ENCODE measurements around the gene P2RX1. TPM values are rescaled to one million over a fixed set of nuclear protein-coding genes. Genes with fewer than 3 reads are reported as not detected.
A peak's percentile ranks its signal among the peaks of the same experiment; 100 is the strongest.

P2RX1 gene
- polyA plus RNA-seq, 1 donor from 2014 or later, result 2.4 TPM

DNA sequence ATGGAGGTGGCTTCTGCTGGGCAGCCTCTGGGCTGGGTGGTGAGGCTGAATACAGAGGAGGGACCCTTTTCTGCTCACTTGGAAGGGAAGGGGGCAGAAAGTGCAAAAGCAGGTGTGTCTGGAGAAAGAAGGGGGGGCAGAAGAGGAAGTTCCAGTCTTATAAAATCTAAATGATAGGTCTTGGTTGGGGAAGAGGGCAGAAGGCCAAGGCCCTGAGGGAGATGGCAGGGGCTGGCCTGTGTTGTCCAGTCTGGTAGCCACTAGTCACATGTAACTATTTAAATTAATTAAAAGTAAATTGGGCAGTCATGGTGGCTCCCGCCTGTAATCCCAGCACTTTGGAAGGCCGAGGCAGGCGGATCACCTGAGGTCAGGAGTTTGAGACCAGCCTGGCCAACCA is 20.9 kb downstream of the P2RX1 start:
- Mint-ChIP-seq H3K4me1 (peaks cover 8 to 21% (median 15%) of the 10 kb centered on the region in 3 donors), H3K4me3 (peak overlapping the region in 2 of 4 donors; percentile 22 to 87), H3K27ac (peak overlapping the region in 1 of 3 donors; percentile 80), H3K9me3 (no peaks in the 10 kb centered on the region), H3K36me3 (no peaks in the 10 kb centered on the region), H3K27me3 (no peaks in the 10 kb centered on the region)

DNA sequence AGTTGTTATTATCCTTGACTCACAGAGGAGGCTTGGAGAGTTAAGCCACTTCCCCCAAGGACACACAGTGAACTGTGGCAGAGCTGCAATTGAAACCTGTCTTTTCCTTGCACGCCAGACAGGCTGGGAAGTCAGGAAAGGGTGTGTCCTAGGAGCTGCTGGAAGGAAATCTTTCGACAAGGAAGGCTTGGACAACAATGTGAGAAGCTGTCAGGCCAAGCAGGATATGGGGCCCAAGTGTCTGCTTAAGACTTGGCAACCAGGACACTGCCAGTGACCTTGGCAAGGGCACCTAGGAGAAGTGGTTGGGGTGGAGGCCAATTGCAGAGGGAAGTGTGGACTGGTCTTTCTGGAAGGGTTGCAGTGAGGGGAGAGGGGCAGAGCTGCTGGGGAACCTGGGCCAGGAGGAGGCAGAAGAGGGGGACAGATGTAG is 21.3 kb downstream of the P2RX1 start:
- Mint-ChIP-seq H3K27me3 (no peaks in the 10 kb centered on the region), H3K36me3 (no peaks in the 10 kb centered on the region), H3K4me1 (peaks cover 8 to 22% (median 17%) of the 10 kb centered on the region in 3 donors), H3K4me3 (peak overlapping the region in 1 of 4 donors; percentile 87), H3K27ac (peak overlapping the region in 1 of 3 donors; percentile 80), H3K9me3 (no peaks in the 10 kb centered on the region)

DNA sequence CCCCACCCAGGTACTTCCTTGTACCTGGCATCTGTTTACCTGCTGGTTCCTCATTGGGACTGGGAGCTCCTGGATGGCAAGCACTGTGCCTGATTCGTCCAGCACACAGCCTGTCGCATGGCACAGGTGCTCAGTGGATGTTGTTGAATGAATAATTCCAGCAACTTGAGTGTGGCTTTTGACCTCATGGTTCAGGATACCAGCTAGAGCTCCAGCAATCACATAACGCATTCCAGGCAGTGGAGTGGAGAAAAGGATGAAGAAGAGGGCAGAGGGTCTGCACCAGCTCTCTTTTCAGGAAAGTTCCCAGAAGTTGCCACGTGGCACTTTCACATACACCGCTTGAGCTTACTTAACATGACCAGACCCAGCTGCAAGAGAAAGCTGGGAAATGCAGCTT is 22.1 kb downstream of the P2RX1 start:
- Mint-ChIP-seq H3K4me3 (peak overlapping the region; percentile 82 to 95 (median 90)), H3K4me1 (peaks cover 8 to 22% (median 17%) of the 10 kb centered on the region in 3 donors), H3K36me3 (no peaks in the 10 kb centered on the region), H3K27me3 (no peaks in the 10 kb centered on the region), H3K27ac (peak overlapping the region in 1 of 3 donors; percentile 80), H3K9me3 (no peaks in the 10 kb centered on the region)

DNA sequence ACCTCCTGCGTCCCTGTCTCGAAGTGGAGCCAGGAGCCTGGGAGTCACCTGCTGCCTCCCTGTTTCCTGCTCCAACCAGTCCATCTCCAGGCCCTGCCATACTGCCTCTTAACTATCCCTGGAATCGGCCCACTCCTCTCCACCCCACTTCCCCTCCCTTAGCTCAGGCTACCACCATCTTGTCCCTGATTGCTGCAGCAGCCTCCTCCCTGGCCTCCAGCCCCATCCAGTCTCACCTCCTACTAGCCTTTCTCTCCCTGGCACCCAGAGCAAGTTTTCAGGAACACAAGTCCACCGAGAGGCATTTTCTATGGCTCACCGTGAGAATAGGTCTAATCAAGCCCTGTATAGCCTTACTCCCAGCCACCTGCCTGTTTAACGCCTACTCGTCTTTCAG is 22.5 kb downstream of the P2RX1 start:
- Mint-ChIP-seq H3K27me3 (no peaks in the 10 kb centered on the region), H3K4me3 (peak overlapping the region; percentile 82 to 95 (median 90)), H3K27ac (peak overlapping the region; percentile 39 to 80 (median 39)), H3K9me3 (no peaks in the 10 kb centered on the region), H3K36me3 (no peaks in the 10 kb centered on the region), H3K4me1 (peaks cover 8 to 22% (median 17%) of the 10 kb centered on the region in 3 donors)

DNA sequence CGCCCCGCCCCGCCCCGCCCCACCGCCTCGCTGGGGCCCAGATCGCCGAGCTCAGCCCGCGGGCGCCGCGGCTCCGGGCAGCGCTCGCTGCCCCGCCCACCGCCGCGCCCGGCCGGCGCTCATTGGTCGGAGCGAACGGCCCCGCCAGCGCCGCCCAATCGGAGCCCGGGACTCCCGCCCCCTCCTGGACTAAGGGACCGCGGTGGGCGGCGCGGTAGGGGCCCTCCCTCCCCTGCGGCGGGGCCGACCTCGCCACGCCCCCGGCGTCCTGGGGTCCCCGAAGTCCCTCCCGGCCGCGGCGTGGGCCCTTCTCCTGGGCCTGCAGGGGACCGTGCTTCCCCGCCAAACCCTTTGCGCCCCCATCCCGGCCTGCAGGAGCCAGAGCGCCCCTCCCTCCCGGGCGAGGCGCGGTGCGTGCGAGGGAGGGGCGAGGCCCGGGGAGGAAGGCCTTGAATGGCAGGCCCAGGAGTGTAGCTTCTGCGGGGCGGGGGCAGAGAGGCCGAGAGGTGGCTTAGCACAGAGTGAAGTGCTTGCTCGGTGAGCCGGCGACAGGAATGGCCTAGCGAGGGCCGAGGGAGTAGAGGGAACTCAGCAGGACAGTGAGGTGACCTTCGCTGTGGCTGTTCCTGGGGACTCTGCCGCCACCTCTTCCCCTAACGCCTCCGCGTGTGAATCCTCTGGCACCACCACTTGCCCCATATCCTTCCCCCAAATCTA is 23.1 kb downstream of the P2RX1 start, which contains the start of gene CAMKK1:
Gene CAMKK1 (minus strand): TSS at position 51 of the 717 bp plus-strand sequence. CDS start 7,366 bp downstream, outside the sequence.
- Mint-ChIP-seq H3K9me3 (no peaks in the 10 kb centered on the region), H3K27me3 (no peaks in the 10 kb centered on the region), H3K4me3 (peak within 1 kb of the TSS; percentile 82 to 95 (median 90)), H3K27ac (peak within 1 kb of the TSS; percentile 39 to 87 (median 80)), H3K36me3 (no peaks in the 10 kb centered on the region), H3K4me1 (peaks cover 8 to 22% (median 17%) of the 10 kb centered on the region in 3 donors)

DNA sequence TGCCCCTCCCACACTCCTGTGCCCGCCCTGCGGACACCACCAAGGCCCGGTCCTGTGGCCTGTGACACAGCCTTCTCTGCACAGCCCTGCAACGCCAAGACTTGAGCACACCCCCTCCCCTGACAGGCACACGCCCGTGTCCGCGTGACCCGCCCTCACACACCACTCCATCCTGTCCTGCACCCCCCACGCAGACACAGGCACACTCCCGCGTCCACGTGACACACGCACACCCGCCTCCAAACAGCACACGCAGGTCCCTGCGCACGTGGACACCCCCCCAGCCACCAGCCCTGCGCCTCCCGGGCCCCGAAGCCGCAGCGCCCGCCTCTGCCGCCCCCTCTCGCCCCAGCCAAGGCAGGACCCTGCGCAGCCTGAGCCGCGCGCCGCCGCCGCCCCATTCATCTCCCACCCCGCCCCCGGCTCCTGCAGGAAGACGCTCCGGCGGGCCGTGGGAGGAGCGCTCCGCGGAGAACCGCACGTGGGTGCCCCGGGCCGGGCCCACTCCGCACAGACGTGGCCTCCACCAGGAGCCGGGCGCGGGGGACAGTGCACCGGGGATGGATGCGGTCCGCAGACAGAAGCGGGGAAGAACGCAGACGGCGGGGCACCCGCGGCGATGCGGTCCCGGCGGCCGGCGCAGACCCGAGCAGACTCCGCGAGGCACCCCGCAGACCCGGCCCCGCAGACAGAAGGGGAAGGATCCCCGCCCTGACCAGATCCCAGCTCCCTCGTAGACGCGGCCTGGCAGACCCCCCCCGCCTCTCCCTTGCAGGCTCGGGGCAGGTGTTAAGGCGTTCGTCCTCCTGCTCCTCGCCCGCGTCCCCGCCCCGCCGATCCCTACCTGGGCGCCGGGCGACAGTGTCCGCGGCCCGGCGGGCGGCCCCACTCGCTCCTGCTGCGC is 23.9 kb downstream of the P2RX1 start:
- no peaks in the 10 kb centered on the region for H3K9me3 Mint-ChIP-seq
- H3K27ac Mint-ChIP-seq, result peak overlapping the region in 2 of 3 donors; percentile 46 to 66
- H3K27me3 Mint-ChIP-seq, result no peaks in the 10 kb centered on the region
- H3K4me3 Mint-ChIP-seq, result peak overlapping the region; percentile 73 to 95 (median 86)
- H3K36me3 Mint-ChIP-seq, result no peaks in the 10 kb centered on the region
- H3K4me1 Mint-ChIP-seq, result peaks cover 8 to 24% (median 19%) of the 10 kb centered on the region in 3 donors

DNA sequence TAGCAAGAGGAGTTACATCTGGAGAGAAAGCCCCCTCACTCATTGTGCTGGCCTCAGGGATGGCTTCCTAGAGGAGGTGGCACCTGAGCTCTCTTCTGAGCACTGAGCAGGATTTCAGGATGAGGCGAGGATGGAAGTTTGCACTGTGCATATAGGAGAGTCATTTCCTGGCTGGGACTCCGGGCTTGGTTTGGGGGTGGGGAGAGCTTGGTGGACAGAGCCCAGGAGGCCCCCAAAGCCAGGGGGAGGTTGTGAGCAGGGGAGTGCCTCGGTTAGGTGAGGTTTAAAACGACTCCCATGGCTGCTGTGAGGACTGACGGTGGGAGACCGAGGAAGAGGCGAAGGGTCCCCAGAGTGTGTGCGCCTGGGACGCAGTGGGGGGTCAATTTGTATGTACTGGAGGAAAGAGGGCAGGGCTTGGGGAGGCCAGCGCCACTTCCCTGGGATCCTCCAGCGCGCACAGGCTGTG is 24.6 kb downstream of the P2RX1 start:
- Mint-ChIP-seq H3K9me3 (no peaks in the 10 kb centered on the region), H3K27me3 (no peaks in the 10 kb centered on the region), H3K27ac (peak overlapping the region in 2 of 3 donors; percentile 46 to 66), H3K36me3 (no peaks in the 10 kb centered on the region), H3K4me1 (peaks cover 12 to 31% (median 26%) of the 10 kb centered on the region in 3 donors), H3K4me3 (peak overlapping the region; percentile 73 to 95 (median 86))

DNA sequence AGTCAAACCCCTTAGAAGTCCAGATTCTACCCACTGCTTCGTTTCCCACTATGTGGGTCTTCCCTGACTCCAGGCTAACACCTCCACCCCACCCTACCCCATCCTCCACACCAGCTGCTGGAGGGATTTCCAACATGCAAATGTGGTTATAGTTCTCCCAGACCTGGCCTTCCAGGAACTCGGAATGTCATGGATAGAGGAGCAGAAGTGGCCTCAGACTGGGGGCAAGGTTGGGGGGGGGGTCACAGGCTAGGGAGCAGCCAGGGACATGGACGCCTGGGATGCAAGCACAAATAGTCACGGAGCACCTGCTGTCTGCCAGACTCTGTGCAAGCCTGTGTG is 25.4 kb downstream of the P2RX1 start:
- H3K36me3 Mint-ChIP-seq, result no peaks in the 10 kb centered on the region
- no peaks in the 10 kb centered on the region for H3K9me3 Mint-ChIP-seq
- peak overlapping the region in 3 of 4 donors; percentile 58 to 91 (median 73) for H3K4me3 Mint-ChIP-seq
- no peaks in the 10 kb centered on the region for H3K27me3 Mint-ChIP-seq
- H3K4me1 Mint-ChIP-seq, result peaks cover 14 to 31% (median 31%) of the 10 kb centered on the region in 3 donors
- H3K27ac Mint-ChIP-seq, result peak overlapping the region in 2 of 3 donors; percentile 57 to 66

DNA sequence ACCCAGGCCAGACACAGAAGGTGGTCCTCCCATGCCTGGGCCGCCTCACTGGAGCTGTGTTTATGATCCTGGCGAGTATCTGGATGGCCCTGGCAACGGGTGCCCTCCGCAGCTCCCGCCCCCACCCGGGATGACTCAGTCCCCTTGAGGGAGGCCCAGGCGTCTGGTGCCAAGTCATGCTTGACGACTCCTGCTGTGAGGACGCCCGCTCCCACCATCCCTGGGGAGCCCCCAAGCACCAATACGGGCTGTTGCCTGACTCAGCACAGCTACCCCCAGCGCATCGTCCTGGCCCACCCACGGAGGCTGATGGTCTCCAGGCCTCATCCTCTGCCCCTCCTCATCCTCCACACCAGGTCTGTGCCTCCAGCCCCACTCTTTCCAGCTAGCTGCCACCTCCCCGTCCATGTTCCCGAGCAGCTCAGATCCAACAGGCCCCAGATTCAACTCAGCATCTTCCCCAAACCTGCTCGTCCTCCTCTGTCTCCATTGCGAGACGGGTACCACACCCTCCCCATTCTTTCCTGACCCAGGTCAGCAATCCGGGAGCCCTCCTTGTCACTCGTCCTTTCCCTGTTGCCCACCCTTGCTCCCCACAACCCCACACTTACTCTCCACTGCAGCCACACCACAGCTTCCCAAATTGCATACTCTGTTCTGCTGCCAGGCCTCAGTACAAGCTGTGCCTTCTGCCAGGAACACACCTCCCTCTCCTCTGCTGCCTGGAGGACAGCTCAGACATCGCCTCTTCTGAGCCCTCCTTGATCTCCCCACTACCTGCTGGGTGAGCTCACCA is 26.0 kb downstream of the P2RX1 start:
- H3K4me1 Mint-ChIP-seq, result peaks cover 14 to 31% (median 31%) of the 10 kb centered on the region in 3 donors
- H3K27ac Mint-ChIP-seq, result peak overlapping the region in 2 of 3 donors; percentile 57 to 66
- no peaks in the 10 kb centered on the region for H3K27me3 Mint-ChIP-seq
- no peaks in the 10 kb centered on the region for H3K9me3 Mint-ChIP-seq
- H3K4me3 Mint-ChIP-seq, result peak overlapping the region in 3 of 4 donors; percentile 23 to 58 (median 49)
- H3K36me3 Mint-ChIP-seq, result no peaks in the 10 kb centered on the region

DNA sequence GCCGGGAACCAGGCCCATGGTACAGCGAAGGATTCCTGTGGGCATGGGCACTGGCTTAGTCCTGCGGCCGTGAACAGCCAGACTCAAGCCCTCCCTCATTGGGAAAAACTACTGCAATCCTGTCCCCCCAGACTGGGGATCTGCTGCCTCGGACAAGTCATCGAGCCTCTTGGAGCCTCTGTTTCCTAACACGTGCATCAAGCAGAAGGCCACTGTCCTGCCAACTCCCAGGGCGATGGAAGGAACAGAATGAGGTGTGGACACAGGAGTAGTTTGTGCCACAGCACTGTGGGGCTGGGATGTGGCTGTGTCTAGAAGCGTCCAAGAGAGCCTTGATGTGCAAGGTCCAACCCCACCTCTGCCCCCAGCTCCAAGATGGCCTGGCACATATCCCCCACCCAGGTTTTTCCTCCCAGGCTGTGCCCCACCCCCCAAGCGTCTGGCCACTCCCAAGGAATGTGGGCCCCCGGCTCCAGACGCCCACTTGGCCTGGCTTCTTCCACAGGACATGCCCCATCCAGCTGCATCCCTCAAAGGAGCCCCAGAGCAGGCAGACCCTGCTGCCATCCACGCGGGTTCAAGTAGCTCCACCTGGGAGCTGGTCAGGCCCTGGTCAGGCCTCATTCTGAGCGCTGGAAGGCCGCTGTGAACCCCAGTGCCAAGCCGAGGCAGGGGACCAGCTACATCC is 26.8 kb downstream of the P2RX1 start:
- H3K9me3 Mint-ChIP-seq, result no peaks in the 10 kb centered on the region
- no peaks in the 10 kb centered on the region for H3K27me3 Mint-ChIP-seq
- H3K27ac Mint-ChIP-seq, result peak overlapping the region; percentile 10 to 83 (median 48)
- H3K4me3 Mint-ChIP-seq, result no peak overlapping the region
- peaks cover 20 to 31% (median 31%) of the 10 kb centered on the region in 3 donors for H3K4me1 Mint-ChIP-seq
- no peaks in the 10 kb centered on the region for H3K36me3 Mint-ChIP-seq

DNA sequence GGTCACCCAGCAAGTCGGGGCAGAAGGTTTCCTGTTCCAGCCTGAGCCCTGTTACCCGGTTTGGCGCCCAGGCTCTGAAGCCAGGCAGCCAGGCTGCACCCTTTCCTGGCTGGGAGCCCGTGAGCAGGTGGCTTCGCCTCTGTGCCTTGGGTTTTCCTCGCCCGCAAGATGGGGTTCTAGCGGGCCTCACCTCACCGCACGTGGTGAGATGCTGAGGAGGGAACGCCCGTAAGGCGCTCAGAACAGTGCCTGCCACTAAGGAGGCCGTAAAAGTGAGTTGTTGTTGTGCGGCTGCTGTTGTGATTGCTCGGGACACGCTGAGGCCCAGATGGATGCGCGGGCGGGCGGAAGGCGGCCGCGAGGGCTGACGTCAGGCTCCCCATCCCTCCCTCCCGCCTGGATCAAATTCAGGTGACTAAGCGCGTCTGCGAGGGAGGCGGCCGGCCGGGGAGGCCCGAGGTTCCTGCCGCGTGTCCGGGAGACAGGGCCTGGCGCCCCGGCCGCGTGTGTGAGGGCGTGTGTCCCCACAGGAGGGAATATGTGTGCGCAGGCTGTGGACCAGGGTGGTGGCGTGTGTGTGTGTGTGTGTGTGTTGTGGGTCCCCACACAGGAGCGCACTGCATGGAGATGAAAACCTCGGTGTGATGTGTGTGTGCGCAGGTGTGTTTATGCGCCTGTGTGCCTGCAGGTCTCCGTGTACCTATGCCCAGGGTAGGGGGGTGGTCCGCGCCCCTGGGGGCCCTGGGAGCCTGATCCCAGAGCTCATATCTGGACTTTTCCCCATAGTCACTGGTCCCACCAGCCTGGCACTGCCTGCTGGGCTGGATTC is 27.7 kb downstream of the P2RX1 start:
- peak overlapping the region in 2 of 3 donors; percentile 48 to 83 for H3K27ac Mint-ChIP-seq
- no peaks in the 10 kb centered on the region for H3K9me3 Mint-ChIP-seq
- no peaks in the 10 kb centered on the region for H3K27me3 Mint-ChIP-seq
- H3K4me1 Mint-ChIP-seq, result peaks cover 15 to 29% (median 25%) of the 10 kb centered on the region in 3 donors
- H3K36me3 Mint-ChIP-seq, result no peaks in the 10 kb centered on the region
- H3K4me3 Mint-ChIP-seq, result peak overlapping the region in 1 of 4 donors; percentile 70

DNA sequence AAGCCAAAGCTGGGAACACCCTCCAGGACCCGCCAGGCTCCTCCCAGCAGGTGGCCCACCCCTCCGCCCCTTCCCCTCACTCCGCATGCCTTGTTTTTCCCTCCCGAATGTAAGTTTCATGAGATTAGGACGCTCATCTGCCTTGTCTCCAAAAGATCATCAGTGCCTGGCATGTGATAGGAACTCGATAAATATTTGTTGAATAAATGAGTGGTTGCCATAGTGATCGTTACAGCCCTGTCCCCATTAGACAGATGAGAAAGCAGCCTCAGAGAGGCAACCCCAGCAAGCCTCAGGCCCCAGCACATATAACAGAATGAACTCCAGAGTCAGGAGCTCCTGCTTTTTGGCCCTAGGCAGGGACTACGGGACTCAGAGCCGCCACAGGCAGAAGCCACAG is 28.5 kb downstream of the P2RX1 start:
- H3K27me3 Mint-ChIP-seq, result no peaks in the 10 kb centered on the region
- no peaks in the 10 kb centered on the region for H3K36me3 Mint-ChIP-seq
- H3K27ac Mint-ChIP-seq, result peak overlapping the region in 1 of 3 donors; percentile 46
- no peaks in the 10 kb centered on the region for H3K9me3 Mint-ChIP-seq
- peak overlapping the region in 1 of 4 donors; percentile 14 for H3K4me3 Mint-ChIP-seq
- H3K4me1 Mint-ChIP-seq, result peaks cover 12 to 28% (median 23%) of the 10 kb centered on the region in 3 donors

DNA sequence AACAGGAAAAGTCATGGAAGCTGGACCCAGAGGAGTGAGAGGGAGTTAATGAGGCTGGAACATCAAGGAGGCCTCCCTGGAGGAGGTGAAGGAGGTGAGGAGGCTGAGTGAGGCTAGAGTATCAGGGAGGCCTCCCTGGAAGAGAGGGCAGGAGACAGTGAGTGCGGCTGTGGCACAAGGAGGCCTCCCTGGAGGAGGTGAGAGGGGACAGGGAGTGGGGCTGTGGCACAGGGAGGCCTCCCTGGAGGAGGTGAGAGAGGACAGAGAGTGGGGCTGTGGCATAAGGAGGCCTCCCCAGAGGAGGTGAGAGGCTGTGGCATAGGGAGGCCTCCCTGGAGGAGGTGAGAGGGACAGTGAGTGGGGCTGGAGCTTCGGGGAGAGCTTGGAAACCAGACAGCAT is 28.9 kb downstream of the P2RX1 start:
- H3K36me3 Mint-ChIP-seq, result no peaks in the 10 kb centered on the region
- peak overlapping the region in 2 of 3 donors; percentile 44 to 46 for H3K27ac Mint-ChIP-seq
- H3K4me1 Mint-ChIP-seq, result peaks cover 12 to 28% (median 23%) of the 10 kb centered on the region in 3 donors
- H3K9me3 Mint-ChIP-seq, result no peaks in the 10 kb centered on the region
- H3K27me3 Mint-ChIP-seq, result no peaks in the 10 kb centered on the region
- H3K4me3 Mint-ChIP-seq, result peak overlapping the region in 2 of 4 donors; percentile 14 to 79

Data from IgD-negative memory B cell (primary cell).